ENCODE results near the gene METTL25B.

GRCh38 chr1:156772222-156772621, 44.0 kb downstream of the METTL25B start:
- TF ChIP-seq CTCF (IDR thresholded peaks at IDR 0.05) (no peak), ZFX (IDR thresholded peaks at IDR 0.05; ENCODE audit: borderline replicate concordance) (no peak)

Data from 22Rv1 (cell line).